GM20000 (cell line): ENCODE measurements around the gene PPDPF.
A peak's percentile ranks its signal among the peaks of the same experiment; 100 is the strongest.

Experiments used
- DNase-seq: peaks from one replicate; pipeline ENCODE4 v3.0.0; 2012; ENCODE audit warnings: low spot score
- TF ChIP-seq, protein P1 (sequence below): IDR thresholded peaks from 2 replicates; pipeline ENCODE4 v1.5.1; 2012; ENCODE audit warnings: mild to moderate bottlenecking, control low read depth; ENCODE audit errors: extremely low read depth, missing control alignments

Gene PPDPF

GRCh38 chr20:63552481-63553249, 32.1 kb downstream of the PPDPF start:
- DNase-seq, result no peak

GRCh38 chr20:63553251-63553932, 32.8 kb downstream of the PPDPF start:
- DNase-seq, result peak; percentile 92
- TF ChIP-seq, protein P1, sequence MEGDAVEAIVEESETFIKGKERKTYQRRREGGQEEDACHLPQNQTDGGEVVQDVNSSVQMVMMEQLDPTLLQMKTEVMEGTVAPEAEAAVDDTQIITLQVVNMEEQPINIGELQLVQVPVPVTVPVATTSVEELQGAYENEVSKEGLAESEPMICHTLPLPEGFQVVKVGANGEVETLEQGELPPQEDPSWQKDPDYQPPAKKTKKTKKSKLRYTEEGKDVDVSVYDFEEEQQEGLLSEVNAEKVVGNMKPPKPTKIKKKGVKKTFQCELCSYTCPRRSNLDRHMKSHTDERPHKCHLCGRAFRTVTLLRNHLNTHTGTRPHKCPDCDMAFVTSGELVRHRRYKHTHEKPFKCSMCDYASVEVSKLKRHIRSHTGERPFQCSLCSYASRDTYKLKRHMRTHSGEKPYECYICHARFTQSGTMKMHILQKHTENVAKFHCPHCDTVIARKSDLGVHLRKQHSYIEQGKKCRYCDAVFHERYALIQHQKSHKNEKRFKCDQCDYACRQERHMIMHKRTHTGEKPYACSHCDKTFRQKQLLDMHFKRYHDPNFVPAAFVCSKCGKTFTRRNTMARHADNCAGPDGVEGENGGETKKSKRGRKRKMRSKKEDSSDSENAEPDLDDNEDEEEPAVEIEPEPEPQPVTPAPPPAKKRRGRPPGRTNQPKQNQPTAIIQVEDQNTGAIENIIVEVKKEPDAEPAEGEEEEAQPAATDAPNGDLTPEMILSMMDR, result no peak

More at GRCh38 chr20:63552481-63553249, 32.1 kb downstream of the PPDPF start:
- TF ChIP-seq, protein P1, result no peak

DNA sequence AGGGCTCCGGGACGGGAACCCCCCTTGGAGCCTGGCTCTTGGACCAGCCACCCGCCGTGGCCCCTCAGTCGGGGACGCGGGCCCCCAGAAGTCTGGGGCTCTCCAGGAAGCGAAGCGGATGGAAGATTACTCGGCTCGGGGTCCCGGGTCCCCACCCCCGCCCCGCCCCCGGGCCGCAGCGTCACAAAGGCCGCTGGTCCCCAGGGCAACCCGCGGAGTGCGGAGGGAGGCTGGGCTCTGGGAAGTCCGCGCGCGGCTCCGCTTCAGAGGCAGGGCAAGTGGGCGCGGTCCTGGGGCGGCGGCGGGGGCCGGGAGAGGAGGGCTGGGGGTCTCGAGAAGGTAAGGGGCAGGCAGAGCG, 33.3 kb downstream of the PPDPF start, which contains the start of gene FNDC11:
Gene FNDC11, plus strand, starts transcription at position 227 of the 358 bp plus-strand sequence. CDS start 1,505 bp downstream, outside the sequence.
- peak; percentile 74 for DNase-seq
- TF ChIP-seq, protein P1, result no peak

GRCh38 chr20:63554361-63555278, 34.1 kb downstream of the PPDPF start:
- DNase-seq, result no peak
- TF ChIP-seq, protein P1, result no peak

GRCh38 chr20:63555661-63556381, 35.3 kb downstream of the PPDPF start:
- TF ChIP-seq, protein P1, result no peak
- no peak for DNase-seq

DNA sequence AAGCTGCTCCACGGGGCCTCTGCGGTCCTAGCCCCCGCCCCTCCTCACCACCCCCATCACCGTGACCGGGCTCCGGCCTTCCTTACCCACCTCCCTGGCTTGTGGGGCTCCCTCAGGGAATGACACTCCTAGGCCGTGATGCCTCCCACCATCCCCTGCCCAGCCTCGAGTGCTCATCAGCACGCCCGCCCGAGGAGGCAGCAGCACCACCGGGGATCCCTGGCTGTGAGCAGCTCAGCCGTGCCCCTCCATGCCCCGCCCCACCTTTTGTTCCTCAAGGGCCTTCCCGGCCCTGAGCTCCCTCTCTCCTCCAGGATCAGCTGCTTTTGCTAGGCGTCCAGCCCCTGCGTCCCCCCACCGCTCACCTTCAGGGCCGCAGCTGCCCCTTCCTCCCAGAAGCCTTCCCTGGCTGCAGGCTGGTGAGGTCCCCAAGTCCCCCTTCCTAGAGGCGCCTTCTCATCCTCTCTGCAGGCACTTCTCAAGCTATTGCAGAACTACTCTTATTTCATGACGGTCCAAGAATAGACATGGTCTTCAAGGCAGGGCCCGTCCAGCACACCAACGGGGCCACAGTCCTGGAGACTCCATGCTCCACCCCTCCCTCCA, 36.4 kb downstream of the PPDPF start:
- no peak for DNase-seq
- TF ChIP-seq, protein P1, result no peak
